Smooth muscle cell (in vitro differentiated cells): ENCODE measurements around the gene GALNTL6. TPM values are rescaled to one million over a fixed set of nuclear protein-coding genes. Genes with fewer than 3 reads are reported as not detected.
A peak's percentile ranks its signal among the peaks of the same experiment; 100 is the strongest.

Experiments
- DNase-seq: peaks from one replicate; lab custom pipeline; 2025; ENCODE audit not compliant: unreplicated experiment; lab: John Stamatoyannopoulos, UW
- H2AFZ ChIP-seq: fragments of 200-600 bp; sonication (generic); 2 replicates; pipeline ENCODE4 v1.6.0; 2016; ENCODE audit warnings: antibody characterized with exemption, low read depth, mild to moderate bottlenecking
- H3F3A ChIP-seq: fragments of 200-600 bp; sonication (generic); 2 replicates; pipeline ENCODE4 v1.6.0; 2017; ENCODE audit warnings: antibody characterized with exemption, low read depth
- H3K27ac ChIP-seq: fragments of 200-600 bp; sonication (generic); 2 replicates; pipeline ENCODE4 v1.5.1; 2016; ENCODE audit warnings: low read depth, mild to moderate bottlenecking
- H3K27me3 ChIP-seq: fragments of 200-600 bp; sonication (generic); 2 replicates; pipeline ENCODE4 v1.6.1; 2016; ENCODE audit warnings: low read depth, mild to moderate bottlenecking
- H3K36me3 ChIP-seq: fragments of 200-600 bp; sonication (generic); 2 replicates; pipeline ENCODE4 v1.5.1; 2016; ENCODE audit warnings: low read depth
- H3K4me1 ChIP-seq: fragments of 200-600 bp; sonication (generic); 2 replicates; pipeline ENCODE4 v1.5.1; 2016; ENCODE audit warnings: low read depth
- H3K4me2 ChIP-seq: fragments of 200-600 bp; sonication (generic); 2 replicates; pipeline ENCODE4 v1.6.0; 2016; ENCODE audit warnings: mild to moderate bottlenecking
- H3K4me3 ChIP-seq: fragments of 200-600 bp; sonication (generic); 2 replicates; pipeline ENCODE4 v1.5.1; 2016; ENCODE audit warnings: mild to moderate bottlenecking
- H3K79me2 ChIP-seq: fragments of 200-600 bp; sonication (generic); 2 replicates; pipeline ENCODE4 v1.6.0; 2016; ENCODE audit warnings: low read depth, mild to moderate bottlenecking
- H3K9ac ChIP-seq: fragments of 200-600 bp; sonication (generic); 2 replicates; pipeline ENCODE4 v1.6.0; 2016; ENCODE audit warnings: low read depth
- H3K9me3 ChIP-seq: fragments of 200-600 bp; sonication (generic); replicated peaks from 2 replicates; pipeline ENCODE4 v1.5.1; 2016; ENCODE audit warnings: low read depth
- H4K20me1 ChIP-seq: fragments of 200-600 bp; sonication (generic); 2 replicates; pipeline ENCODE4 v1.6.0; 2016; ENCODE audit warnings: low read depth
- WGBS: methylation state at CpG from one replicate; pipeline ENCODE4 v1.1.7; 2016; ENCODE audit warnings: low lambda C conversion rate; 5-methylcytosine and 5-hydroxymethylcytosine counted together
- polyA plus RNA-seq: library from polyadenylated mRNA; unstranded; fragments of >200 nt; fragmentation: Nextera tagmentation; extraction: Ambion mirVana; gene quantifications from 2 replicates; pipeline ENCODE4 v1.2.1, GENCODE V29; 2016
- total RNA-seq: library from RNA; depleted of rRNA; stranded (reverse); fragments of >200 nt; gene quantifications from 2 replicates; pipeline ENCODE4 v1.2.3, GENCODE V29; 2014
- TF ChIP-seq, protein P1 (sequence below): fragments of 200-600 bp; sonication (generic); IDR thresholded peaks from 2 replicates; pipeline ENCODE4 v1.5.1; 2017; ENCODE audit warnings: borderline replicate concordance, mild to moderate bottlenecking, antibody characterized with exemption; ENCODE audit not compliant: insufficient read depth, poor library complexity, severe bottlenecking

The GALNTL6 gene
- total and polyA plus RNA-seq, 2 experiments from 2014 or later = 0.18 to 1.3 TPM

DNA sequence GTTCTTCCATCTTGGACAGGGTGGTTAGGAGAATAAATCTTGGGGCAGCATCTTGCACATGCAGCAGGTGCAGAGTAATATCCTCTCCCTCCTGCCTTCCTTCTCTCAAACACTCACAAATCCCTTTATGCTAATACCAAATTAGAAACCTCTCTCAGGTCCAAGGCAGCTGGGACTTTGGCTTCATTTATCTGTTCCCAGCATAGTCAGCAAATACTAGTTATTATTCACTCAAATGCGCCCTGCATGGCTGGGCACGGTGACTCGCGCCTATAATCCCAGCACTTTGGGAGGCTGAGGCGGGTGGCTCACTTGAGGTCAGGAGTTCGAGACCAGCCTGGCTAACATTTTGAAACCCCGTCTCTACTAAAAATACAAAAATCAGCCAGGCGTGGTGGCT, 1199.4 kb downstream of the GALNTL6 start:
- TF ChIP-seq, protein P1, sequence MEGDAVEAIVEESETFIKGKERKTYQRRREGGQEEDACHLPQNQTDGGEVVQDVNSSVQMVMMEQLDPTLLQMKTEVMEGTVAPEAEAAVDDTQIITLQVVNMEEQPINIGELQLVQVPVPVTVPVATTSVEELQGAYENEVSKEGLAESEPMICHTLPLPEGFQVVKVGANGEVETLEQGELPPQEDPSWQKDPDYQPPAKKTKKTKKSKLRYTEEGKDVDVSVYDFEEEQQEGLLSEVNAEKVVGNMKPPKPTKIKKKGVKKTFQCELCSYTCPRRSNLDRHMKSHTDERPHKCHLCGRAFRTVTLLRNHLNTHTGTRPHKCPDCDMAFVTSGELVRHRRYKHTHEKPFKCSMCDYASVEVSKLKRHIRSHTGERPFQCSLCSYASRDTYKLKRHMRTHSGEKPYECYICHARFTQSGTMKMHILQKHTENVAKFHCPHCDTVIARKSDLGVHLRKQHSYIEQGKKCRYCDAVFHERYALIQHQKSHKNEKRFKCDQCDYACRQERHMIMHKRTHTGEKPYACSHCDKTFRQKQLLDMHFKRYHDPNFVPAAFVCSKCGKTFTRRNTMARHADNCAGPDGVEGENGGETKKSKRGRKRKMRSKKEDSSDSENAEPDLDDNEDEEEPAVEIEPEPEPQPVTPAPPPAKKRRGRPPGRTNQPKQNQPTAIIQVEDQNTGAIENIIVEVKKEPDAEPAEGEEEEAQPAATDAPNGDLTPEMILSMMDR = no peak
- no peak overlapping the region for H3K9ac ChIP-seq
- 91% methylated on average over 8 of the region's 8 CpGs for WGBS

DNA sequence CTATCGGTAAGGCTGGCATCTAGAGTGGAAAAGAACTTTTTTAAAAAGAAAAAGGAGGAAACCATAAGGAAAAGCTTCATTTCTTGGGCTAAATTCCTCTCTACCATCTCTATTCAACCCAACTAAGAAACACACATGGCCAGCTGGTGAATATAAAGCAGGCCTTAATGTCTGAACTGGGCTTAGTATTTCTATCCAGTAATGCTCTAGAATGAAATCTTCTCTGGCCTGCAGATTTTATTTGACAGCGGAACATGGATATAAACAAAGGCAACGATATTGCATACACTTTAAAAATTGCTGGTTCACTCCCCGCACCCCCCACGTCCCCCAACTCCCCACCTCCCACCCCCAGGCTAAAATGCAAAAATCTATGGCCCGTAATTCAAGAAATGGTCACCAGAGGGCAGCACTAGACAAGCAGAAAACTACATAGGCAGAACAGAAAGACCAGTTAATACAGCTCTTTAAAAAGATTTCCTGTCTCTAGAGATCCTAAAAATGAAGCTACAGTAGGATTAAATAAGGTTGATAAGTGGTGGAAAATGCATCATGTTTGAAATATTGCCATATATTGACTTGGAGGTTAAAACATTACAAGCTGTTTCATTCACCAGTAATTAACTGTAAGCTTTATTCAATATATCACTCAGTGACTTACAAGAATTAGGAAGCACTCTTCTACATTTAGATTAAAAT, 1200.2 kb downstream of the GALNTL6 start:
- Histone ChIP-seq H3K79me2 (no peaks in the 10 kb centered on the region), H3K9ac (no peak overlapping the region), H3K4me3 (peak overlapping the region; percentile 6), H3F3A (peaks cover 7% of the 10 kb centered on the region), H2AFZ (no peak overlapping the region), H3K4me1 (peaks cover 10% of the 10 kb centered on the region), H3K36me3 (no peaks in the 10 kb centered on the region), H4K20me1 (no peaks in the 10 kb centered on the region), H3K27ac (peak overlapping the region; percentile 65), H3K9me3 (no peaks in the 10 kb centered on the region), H3K4me2 (peak overlapping the region; percentile 71), H3K27me3 (no peaks in the 10 kb centered on the region)
- TF ChIP-seq, protein P1 = peak; percentile 78
- WGBS = 16% methylated on average over 6 of the region's 6 CpGs
- DNase-seq = peak; percentile 11

More for the DNA sequence above, 1199.4 kb downstream of the GALNTL6 start:
- H3K27ac ChIP-seq = no peak overlapping the region
- H3K36me3 ChIP-seq = no peaks in the 10 kb centered on the region
- no peak overlapping the region for H3K4me3 ChIP-seq
- no peak overlapping the region for H3K4me2 ChIP-seq
- no peak for DNase-seq
- H3K79me2 ChIP-seq = no peaks in the 10 kb centered on the region
- peaks cover 10% of the 10 kb centered on the region for H3K4me1 ChIP-seq
- H3K27me3 ChIP-seq = no peaks in the 10 kb centered on the region
- no peaks in the 10 kb centered on the region for H4K20me1 ChIP-seq
- H3K9me3 ChIP-seq = no peaks in the 10 kb centered on the region
- no peak overlapping the region for H2AFZ ChIP-seq
- H3F3A ChIP-seq = peaks cover 7% of the 10 kb centered on the region

DNA sequence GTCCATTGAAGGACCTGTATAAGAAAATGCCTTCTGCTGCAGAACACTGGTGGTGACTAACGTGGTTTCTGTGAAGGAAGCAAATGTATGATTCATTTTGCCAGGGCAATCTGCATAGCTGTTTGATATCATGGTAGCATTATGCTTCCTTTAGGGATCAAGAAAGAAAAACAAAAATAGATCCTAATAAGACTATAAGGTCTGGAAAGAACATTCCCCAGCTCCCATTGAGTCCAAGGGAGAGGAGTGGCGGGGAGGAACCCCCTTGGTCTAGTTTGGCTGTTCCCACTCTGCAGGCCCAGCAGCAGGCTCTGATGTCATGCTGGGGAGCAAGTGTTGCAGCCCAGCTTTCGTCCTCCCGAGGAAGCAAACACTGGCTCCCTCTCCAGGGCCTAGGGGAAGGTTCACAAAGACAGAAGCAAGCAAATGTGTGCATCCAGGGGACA, 1200.9 kb downstream of the GALNTL6 start:
- 18% methylated on average over 4 of the region's 4 CpGs for WGBS

More for the DNA sequence above, 1200.9 kb downstream of the GALNTL6 start:
- Histone ChIP-seq H3K27me3 (no peaks in the 10 kb centered on the region), H2AFZ (no peak overlapping the region), H3K4me3 (no peak overlapping the region), H3K9ac (no peak overlapping the region), H3K4me2 (peak overlapping the region; percentile 71), H3K4me1 (peaks cover 10% of the 10 kb centered on the region), H3K36me3 (no peaks in the 10 kb centered on the region), H3K9me3 (no peaks in the 10 kb centered on the region), H4K20me1 (no peaks in the 10 kb centered on the region), H3K79me2 (no peaks in the 10 kb centered on the region), H3F3A (peaks cover 7% of the 10 kb centered on the region), H3K27ac (peak overlapping the region; percentile 65)
- TF ChIP-seq, protein P1 = no peak
- DNase-seq = peak; percentile 8
